ENCODE data around the gene CST9. TPM values are rescaled to one million over a fixed set of nuclear protein-coding genes. Genes with fewer than 3 reads are reported as not detected.

CST9 gene
- total and polyA plus RNA-seq, 10 of the 15 experiments (the other 5 are each of a cell fraction or from before 2014, with no cell fraction given): not detected

GRCh38 chr20:23602241-23602640, 3.5 kb downstream of the CST9 start:
- intact Hi-C loops (cut with micrococcal nuclease; ENCODE audit: unreplicated experiment) (loop anchor here (10.0 kb wide), 1 partner anchor 907 kb away; no protein-coding TSS in a partner anchor), in situ Hi-C loops (cut with MboI) (no loop called here)
- ChIA-PET POLR2A (no interaction called here), CTCF (no interaction called here), RAD21 (ENCODE audit: unreplicated experiment) (interaction anchor here (1.0 kb wide), 1 partner anchor 21 kb away, joined by 3 read pairs; no protein-coding TSS in a partner anchor), SMC1A (ENCODE audit: uncharacterized antibody, unreplicated experiment) (interaction anchor here (1.0 kb wide), 1 partner anchor 160 kb away, joined by 4 read pairs; no protein-coding TSS in a partner anchor)
- Histone ChIP-seq H3K36me3 (ENCODE audit: control insufficient read depth in 2 of 2, insufficient read depth in 2 of 2, low read length in 1 of 2) (no peaks in the 10 kb centered on the region), H3K27me3 (replicated peaks in 1 of 2; ENCODE audit: control insufficient read depth in 2 of 2, insufficient read depth in 2 of 2, low read length in 1 of 2) (no peaks in the 10 kb centered on the region), H3K27ac (ENCODE audit: control insufficient read depth, insufficient read depth) (no peak overlapping the region), H4K20me1 (ENCODE audit: control insufficient read depth, insufficient read depth) (no peaks in the 10 kb centered on the region), H3K9ac (ENCODE audit: control insufficient read depth, insufficient read depth, low read length) (no peak overlapping the region), H3K9me3 (replicated peaks; ENCODE audit: control insufficient read depth, insufficient read depth, low read length) (no peaks in the 10 kb centered on the region), H3K4me3 (no peak overlapping the region), H2AFZ (ENCODE audit: control insufficient read depth, low read depth, low read length) (no peak overlapping the region), H3K4me1 (ENCODE audit: control insufficient read depth, insufficient read depth, low read length) (no peaks in the 10 kb centered on the region), H3K4me2 (ENCODE audit: control insufficient read depth, insufficient read depth) (no peak overlapping the region), H3K79me2 (ENCODE audit: control insufficient read depth, insufficient read depth, low read length) (no peaks in the 10 kb centered on the region)
- no peak for TF ChIP-seq TCF3 (IDR thresholded peaks at IDR 0.05; ENCODE audit: borderline replicate concordance, insufficient read depth, low read depth, low read length)
- ATAC-seq (no peak), FAIRE-seq (no peak), DNase-seq (ENCODE audit: low read depth, low spot score) (no peak)
- WGBS (ENCODE audit: insufficient coverage, insufficient replicate concordance, low lambda C conversion rate, missing lambda C conversion rate): 4% methylated on average over 2 of the region's 2 CpGs
- no TSS peak for BruUV-seq (replicated peaks)

GRCh38 chr20:23601715-23602114, 4.0 kb downstream of the CST9 start:
- CTCF ChIA-PET: no interaction called here
- Histone ChIP-seq H3K36me3 (ENCODE audit: control insufficient read depth in 2 of 2, insufficient read depth in 2 of 2, low read length in 1 of 2) (no peaks in the 10 kb centered on the region), H3K9me3 (replicated peaks; ENCODE audit: control insufficient read depth, insufficient read depth, low read length) (no peaks in the 10 kb centered on the region), H2AFZ (ENCODE audit: control insufficient read depth, low read depth, low read length) (no peak overlapping the region), H3K79me2 (ENCODE audit: control insufficient read depth, insufficient read depth, low read length) (no peaks in the 10 kb centered on the region), H3K27me3 (replicated peaks in 1 of 2; ENCODE audit: control insufficient read depth in 2 of 2, insufficient read depth in 2 of 2, low read length in 1 of 2) (no peaks in the 10 kb centered on the region), H3K4me2 (ENCODE audit: control insufficient read depth, insufficient read depth) (no peak overlapping the region), H3K9ac (ENCODE audit: control insufficient read depth, insufficient read depth, low read length) (no peak overlapping the region), H3K27ac (ENCODE audit: control insufficient read depth, insufficient read depth) (no peak overlapping the region), H3K4me1 (ENCODE audit: control insufficient read depth, insufficient read depth, low read length) (no peaks in the 10 kb centered on the region), H3K4me3 (no peak overlapping the region), H4K20me1 (ENCODE audit: control insufficient read depth, insufficient read depth) (no peaks in the 10 kb centered on the region)
- RAD21 ChIA-PET (ENCODE audit: unreplicated experiment): no interaction called here
- FAIRE-seq: no peak
- in situ Hi-C loops (cut with MboI) (no loop called here), intact Hi-C loops (cut with micrococcal nuclease; ENCODE audit: unreplicated experiment) (loop anchor here (10.0 kb wide), 1 partner anchor 907 kb away; no protein-coding TSS in a partner anchor)
- no peak for DNase-seq (ENCODE audit: low read depth, low spot score)
- no peak for TF ChIP-seq SMAD5 (IDR thresholded peaks at IDR 0.05; ENCODE audit: low read depth)
- TF ChIP-seq TAF1 (IDR thresholded peaks at IDR 0.05; ENCODE audit: borderline replicate concordance, low read depth, low read length): no peak
- TF ChIP-seq WRNIP1 (IDR thresholded peaks at IDR 0.05; ENCODE audit: borderline replicate concordance, low read depth, low read length): no peak
- no peak for TF ChIP-seq GABPA (IDR thresholded peaks at IDR 0.05; ENCODE audit: low read depth)
- TF ChIP-seq CHD1 (IDR thresholded peaks at IDR 0.05; ENCODE audit: low read depth, low read length): no peak
- TF ChIP-seq ZNF622 (IDR thresholded peaks at IDR 0.05): no peak
- TF ChIP-seq BHLHE40 (IDR thresholded peaks at IDR 0.05; ENCODE audit: borderline replicate concordance in 1 of 2, low read depth in 2 of 2, low read length in 1 of 2): no peak
- no peak for TF ChIP-seq SRF (IDR thresholded peaks at IDR 0.05; ENCODE audit: low read depth in 2 of 2, low read length in 2 of 2)
- no peak for TF ChIP-seq MTA3 (IDR thresholded peaks at IDR 0.05; ENCODE audit: borderline replicate concordance, low read length)
- no peak for TF ChIP-seq STAT3 (IDR thresholded peaks at IDR 0.05; ENCODE audit: low read depth, low read length)
- BruUV-seq (replicated peaks): no TSS peak
- no peak for ATAC-seq
- SMC1A ChIA-PET (ENCODE audit: uncharacterized antibody, unreplicated experiment): no interaction called here
- 0% methylated on average over 4 of the region's 4 CpGs for WGBS (ENCODE audit: insufficient coverage, insufficient replicate concordance, low lambda C conversion rate, missing lambda C conversion rate)
- POLR2A ChIA-PET: no interaction called here
